ENCODE data around the gene HPS1.

The HPS1 gene

DNA sequence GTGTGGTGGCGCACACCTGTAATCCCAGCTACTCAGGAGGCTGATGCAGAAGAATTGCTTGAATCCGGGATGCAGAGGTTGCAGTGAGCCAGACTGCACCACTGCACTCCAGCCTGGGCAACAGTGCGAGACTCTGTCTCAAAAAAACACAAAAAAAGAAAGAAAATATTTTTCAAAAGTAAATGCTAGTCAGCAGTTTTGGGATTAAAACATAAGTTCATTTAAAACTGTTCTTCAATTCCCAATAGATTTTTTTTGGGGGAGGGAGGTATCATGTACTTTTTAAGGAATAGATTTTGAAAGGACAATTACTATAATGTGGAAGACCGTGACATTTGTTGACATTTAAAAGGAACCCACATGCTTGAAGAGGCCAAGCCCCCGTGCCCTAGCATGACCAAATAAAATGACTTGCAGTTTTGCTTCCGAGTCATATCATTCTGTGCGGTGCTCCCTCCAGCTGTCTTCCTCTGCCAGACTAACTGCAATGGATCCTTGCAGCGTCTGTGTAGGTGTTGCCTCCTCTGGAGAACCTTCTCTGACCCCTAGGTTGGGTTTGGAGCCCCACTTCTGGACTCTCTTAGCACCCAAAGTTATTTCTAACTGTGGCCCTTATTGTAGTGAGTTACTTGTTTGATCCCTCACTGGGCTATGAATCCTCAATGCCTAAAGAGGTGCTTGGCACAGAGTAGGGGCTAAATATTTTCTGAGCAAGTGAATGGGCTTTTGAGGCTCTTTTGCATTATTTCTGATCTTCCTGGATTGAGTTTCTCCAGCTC lies 17.4 kb upstream of the HPS1 start:
- DNase-seq (ENCODE audit: low spot score) = no peak

GRCh38 chr10:98463016-98463415 lies 16.3 kb upstream of the HPS1 start:
- DNase-seq (ENCODE audit: low spot score) = no peak

GRCh38 chr10:98461500-98461842 lies 14.7 kb upstream of the HPS1 start:
- no peak for DNase-seq (ENCODE audit: low spot score)

DNA sequence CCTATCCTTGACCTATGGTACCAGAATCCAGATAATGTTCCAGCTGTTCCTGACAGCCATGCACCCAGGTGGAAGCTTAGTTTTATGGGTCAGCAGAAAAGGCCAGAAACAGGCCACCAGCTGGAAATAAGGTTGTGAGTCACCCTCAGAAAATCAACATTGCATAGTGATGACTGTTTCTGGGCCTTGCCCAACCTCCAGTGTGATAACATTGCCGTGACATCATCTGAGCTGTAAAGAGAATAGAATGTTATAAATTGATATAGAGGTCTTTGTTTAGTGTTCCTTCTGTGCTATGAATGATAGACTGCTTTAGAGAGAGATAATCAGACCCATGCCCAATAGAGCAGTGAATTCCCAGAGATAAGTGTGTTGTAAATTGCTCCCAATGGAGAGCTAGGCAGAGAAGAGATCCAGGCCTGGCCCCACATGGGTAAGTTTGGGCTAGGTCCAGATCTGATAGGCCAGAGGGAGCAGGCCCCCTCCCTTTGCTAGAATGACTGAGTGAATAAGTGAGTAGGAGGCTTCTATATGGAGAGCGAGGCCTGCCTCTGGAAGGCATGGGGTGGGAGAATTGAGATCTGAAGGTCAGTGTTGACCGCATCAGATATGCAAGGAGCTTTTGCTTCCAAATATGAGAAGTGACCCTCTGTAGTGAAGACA lies 14.2 kb upstream of the HPS1 start:
- no peak for DNase-seq (ENCODE audit: low spot score)

DNA sequence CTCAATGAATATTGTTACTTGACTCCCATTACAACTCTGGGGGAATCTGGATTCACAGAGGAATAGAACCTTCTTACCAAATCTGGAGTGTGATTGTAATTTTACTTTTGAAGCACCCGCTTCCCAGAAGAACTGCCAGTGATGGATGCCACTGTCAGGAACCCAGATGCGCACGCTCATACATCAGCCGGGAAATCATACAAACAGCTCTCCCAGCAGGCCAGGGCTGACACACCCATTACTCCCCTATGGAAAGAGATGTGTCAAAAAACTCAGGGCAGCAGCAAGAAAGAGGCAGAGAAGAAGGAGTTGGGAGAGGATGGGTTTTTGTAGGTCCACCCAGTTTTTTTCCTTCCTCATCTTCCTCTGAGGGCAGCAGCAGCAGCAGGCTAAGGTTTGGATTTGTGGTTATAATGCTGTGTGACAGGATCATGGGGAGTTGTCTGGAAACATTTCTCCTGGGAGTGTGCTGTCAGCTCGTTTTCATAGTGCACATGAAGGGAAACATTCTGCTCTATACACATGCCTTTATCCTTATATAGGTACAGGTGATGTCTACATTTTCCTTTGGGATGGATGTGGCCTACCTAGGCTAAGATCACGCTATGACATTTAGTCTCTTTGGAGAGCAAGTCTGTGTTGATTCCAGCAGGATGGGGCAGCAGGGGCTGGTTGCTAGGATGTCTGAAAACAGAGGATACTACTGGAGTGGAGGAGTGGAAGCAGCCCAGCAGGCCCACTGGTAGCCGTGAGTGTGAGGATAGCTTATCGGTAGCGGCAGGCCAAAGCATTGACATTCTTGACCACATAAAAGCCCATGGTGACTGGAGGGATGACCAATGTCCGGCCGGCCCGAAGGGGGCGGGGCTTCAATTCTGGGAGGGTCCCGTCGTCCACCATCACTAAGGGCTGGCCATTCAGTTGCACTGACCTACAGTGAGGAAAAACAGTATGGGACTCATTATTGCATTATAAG lies 12.4 kb upstream of the HPS1 start:
- DNase-seq (ENCODE audit: low spot score) = no peak

DNA sequence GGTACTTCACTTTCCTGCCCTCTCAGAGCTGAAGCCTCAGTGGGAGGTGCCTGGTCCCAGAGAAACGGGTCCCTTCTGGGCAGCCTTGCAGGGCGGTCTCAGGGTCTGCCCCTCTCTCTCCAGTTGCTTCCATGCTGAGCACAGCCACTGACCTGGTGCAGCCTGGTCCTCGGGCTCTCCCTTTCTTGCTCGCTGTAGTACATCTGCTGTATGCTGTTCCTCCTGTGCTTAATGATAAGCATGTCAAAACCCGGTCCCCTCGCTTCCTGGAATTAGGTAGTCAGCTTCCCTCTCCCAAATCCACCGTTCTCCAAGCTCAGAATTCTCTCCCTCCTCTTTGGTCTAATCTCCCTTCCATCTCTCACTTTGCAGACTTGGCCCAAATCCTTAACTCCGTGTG lies 11.0 kb upstream of the HPS1 start:
- no peak for DNase-seq (ENCODE audit: low spot score)

- no peak for DNase-seq (ENCODE audit: low spot score)
Measured at GRCh38 chr10:98456686-98457482, 10.1 kb upstream of the HPS1 start.

DNA sequence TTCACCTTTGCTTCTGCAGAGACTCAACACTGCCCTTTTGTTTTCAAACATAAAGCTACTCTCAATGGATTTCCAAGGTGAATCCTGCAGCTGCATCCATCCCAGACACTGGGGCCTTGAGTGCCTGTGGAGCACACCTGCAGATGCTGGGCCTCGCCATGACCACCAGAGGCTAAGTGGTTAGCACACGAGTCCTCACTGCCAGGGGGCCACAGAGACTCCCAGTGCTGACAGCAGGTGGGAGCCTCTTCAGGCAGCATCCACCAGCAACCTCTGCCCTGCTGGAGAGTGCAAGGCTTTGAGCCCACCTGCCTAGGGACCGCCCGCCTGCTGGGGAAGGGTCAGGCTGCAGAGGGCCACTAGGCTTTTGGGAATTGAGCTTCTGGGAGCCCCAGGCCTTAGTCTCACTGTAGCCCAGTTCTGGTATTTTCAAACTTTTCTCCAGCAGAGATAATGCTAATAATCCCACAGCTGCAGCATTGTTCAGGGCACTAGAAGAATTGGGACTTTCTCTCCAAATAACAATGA lies 9.4 kb upstream of the HPS1 start:
- DNase-seq (ENCODE audit: low spot score) = no peak

GRCh38 chr10:98453729-98454128 lies 7.0 kb upstream of the HPS1 start:
- no peak for DNase-seq (ENCODE audit: low spot score)

DNA sequence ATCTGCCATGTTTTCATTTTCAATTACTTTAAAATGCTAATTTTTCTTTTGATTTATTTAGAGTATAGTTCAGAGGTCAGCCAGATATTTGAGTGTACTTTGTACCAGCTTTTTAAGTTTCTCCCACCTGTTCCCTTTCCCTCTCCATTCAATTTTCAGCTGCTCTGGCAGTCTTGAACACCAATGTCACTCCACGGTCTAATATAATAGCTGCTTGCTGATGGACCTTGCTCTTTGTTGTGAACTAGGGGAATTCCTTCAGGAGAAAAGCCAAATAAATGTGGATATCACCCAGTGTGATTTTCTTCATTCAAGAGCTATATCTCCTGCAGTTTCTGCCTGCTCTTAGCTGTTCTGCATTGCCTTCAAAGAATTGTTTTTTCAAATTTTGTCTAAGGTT lies 3.9 kb upstream of the HPS1 start:
- no peak for DNase-seq (ENCODE audit: low spot score)

GRCh38 chr10:98449287-98449686 lies 2.6 kb upstream of the HPS1 start:
- no peak for DNase-seq (ENCODE audit: low spot score)

GRCh38 chr10:98446151-98446660 lies 529 bp downstream of the HPS1 start:
- DNase-seq (ENCODE audit: low spot score) = no peak

GRCh38 chr10:98445200-98445812 lies 1.4 kb downstream of the HPS1 start:
- no peak for DNase-seq (ENCODE audit: low spot score)

DNA sequence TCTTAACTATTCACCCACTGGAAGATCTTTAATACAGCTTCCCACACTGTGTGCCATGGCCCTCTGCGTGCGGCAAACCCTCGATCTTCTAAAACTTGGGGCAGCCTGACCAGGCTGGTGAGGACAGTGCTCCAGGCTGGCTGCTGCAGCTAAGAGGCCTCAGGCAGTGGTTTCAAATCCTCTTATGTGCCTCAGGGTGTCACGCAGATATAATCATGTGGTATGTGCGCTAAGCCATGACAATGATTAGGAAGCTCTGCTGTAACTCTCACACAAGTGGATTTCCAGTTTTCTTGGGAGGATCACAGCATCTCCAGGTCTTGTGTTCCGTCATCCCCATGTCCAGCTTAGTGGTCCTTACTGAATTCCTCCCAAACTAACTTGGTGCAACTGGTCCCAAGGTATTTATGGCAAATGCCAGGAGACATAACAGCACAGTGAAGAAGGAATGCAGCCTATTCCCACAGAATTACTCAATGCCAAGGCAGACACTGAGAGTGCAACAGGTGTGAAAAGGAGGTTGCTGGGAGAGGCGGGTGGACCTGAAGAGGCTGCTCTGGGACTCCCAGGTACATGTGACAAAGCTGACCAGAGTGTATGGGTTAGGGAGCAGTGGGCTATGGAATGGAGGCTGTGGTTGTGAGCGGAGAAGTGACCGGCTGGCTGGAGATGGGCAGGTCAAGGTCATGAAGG lies 2.3 kb downstream of the HPS1 start:
- DNase-seq (ENCODE audit: low spot score) = peak; percentile 53

GRCh38 chr10:98438715-98439114 lies 8.0 kb downstream of the HPS1 start:
- DNase-seq (ENCODE audit: low spot score) = no peak

- DNase-seq (ENCODE audit: low spot score) = no peak
Measured at GRCh38 chr10:98436704-98437103, 10.0 kb downstream of the HPS1 start.

- DNase-seq (ENCODE audit: low spot score) = no peak
Measured at GRCh38 chr10:98435178-98435577, 11.6 kb downstream of the HPS1 start.

DNA sequence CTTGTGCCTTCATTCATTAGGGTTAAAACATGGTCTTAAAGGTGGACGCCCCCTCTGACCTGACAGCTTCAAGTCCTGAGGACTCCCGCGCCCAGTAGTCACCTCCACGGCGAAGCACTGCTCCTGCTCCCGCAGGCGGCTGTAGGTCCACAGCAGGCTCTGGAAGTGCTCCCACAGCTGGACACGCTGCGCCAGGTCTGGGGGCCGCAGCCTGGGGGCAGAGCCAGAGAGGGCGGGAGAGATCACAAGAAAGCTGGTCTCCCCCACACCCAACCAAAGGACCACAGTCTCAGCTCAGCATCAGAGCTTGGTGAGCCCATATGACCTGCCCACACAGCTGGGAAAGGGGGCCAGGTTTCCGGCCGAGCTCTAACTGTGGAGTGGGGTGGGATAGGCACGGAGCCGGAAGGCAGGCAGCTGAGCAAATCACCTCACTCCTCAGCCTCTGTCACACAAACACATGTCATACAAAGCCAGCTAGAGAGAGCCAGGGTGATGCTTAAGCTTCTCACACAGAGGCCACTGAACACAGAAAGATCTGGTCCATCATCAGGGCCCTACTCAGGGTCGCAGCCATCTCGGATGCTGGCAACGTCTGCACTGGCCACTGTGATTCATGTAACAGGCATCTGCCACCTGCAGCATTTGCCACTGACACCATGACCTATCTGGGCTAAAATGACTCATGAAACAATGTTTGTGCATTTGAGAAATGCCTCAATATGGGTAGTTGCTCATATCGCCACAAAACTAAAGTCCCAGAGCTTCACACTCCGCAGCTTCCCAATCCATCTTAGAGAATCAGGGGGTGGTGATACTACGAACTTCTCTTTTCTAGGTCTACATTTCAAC lies 12.6 kb downstream of the HPS1 start:
- DNase-seq (ENCODE audit: low spot score) = no peak

DNA sequence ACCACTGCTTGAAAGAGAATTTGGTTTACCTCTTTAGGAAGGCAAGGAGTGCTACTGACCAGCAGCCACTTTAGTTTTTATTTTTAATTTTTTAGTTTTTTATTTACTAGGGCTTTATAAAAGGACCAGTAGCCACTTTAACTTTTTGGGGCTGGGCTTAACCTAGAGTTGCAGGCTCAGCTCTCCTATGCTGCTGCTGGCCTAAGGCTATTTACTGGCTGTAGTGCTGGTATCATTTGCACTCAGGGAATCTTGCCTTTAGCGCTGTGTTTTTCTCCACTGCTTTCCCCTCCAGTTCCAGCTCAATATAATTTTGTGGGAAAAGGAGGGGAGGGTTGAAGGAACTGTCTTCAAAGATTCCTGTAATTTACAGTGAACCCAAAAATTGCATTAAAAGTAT lies 13.4 kb downstream of the HPS1 start:
- no peak for DNase-seq (ENCODE audit: low spot score)

Measured in D341Med (cell line).